GM20431 (cell line): ENCODE results near the gene PRB2.
"Not testable (repeated sequence)": the region's sequence is repeated elsewhere in the genome, so short reads cannot be mapped to it uniquely, and the experiment has no call there.

Source experiments
- in situ Hi-C: fragments of 300-500 bp; cut with MseI, MboI; formaldehyde crosslinking; loops from one replicate; pipeline ENCODE4 v1.15.0; 2020; ENCODE audit warnings: low sequenced_read_pairs; ENCODE audit not compliant: unreplicated experiment

Gene PRB2

GRCh38 chr12:11395467-11395866 lies at the start of gene PRB2:
Gene PRB2 (minus strand): TSS chr12:11395567. CDS start chr12:11395529, 38 bp downstream.
- in situ Hi-C loops = not testable (repeated sequence)

DNA sequence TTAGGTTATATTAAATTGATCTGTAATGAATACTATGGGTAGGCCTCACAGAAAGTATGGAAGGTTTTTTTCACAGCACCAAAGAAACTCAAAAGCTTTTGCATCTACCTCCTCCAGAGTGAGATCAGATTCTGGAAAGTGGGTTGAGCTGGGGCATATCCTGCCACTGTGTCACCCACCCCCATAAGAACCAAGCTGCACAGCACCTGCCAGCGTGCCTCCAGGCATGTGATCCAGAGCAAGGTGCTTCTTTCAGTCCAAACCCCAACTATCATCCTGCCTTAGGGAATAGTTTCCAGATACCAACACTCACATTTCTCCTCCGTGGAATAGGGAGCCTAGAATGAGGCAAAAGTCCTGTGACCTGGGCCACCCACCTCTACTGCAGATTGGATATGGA lies 42.6 kb upstream of the PRB2 start:
- in situ Hi-C loops = no loop called here

DNA sequence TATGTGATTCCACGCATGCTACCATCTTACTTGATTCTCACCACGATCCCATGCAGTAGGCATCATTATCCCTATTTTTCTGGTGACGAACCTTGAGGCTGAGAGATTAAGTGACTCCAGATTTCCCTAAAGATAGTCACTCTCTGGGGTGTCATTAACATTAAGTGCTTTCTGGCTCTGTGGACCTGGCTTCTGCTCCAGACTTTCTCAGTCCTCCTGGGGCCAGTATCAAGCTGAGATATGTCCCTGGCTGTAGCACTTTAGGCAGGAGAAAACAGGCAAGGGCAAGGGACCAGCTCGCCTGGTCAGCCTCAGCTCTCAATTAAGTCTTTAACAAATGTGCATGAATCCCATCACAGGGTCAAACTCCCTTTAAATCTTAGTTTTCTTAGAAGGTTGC lies 38.3 kb upstream of the PRB2 start:
- in situ Hi-C loops = no loop called here

DNA sequence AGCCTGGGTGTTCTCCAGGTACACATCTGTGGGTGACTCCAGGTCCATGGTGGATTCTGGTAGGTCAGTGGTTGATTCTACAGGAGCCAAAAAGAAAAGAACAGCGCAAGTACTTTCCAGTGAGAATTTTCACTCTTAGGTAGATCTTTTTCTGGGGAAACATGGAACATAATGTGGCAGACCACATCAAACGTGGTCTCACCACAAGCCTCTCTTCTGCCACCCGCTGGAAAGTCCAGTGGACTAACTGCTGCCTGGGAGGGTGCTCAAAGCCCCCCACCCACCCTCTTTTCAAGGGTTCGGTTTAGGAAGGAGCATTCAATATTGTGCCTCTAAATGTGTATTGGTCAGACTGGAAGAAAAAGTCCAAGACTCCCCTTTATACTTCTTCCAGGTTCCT lies 36.1 kb upstream of the PRB2 start:
- in situ Hi-C loops = no loop called here

DNA sequence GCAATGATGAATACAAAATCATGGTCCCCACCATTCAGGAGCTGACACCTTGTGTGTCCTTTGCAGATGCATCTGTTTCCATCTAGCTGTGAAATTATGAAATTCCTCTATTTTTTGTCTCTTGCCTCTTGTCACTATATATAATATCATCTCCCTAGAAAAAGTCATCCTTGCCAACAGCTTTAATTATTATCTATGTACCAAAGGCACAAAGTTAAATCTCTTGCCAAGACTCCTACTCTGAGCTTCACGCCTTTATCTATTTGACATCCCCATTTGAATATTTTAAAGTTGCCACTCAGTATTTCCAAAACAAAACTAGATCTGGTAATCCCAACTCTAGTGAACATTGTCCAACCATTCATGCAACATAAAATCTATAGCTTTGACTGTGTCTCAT lies 32.0 kb upstream of the PRB2 start:
- in situ Hi-C loops = no loop called here

DNA sequence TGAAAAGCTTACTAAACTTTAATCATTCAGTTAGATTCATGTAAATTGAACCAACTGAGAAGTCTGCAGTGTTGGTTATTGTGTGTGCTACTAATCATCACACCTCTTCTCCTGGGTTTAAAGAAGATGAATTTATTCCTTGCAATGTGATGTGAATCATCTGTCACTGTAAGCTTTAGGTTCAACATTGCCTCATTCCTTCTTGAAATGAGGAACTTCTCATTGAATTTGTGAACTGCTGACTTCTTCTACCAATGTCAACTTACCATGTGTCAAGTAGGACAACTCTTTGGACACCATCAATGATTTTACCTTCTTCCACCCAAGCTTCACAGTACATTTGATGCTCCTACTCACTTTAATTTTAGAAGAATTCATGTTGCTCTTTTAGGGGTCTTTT lies 17.4 kb upstream of the PRB2 start:
- in situ Hi-C loops = no loop called here

DNA sequence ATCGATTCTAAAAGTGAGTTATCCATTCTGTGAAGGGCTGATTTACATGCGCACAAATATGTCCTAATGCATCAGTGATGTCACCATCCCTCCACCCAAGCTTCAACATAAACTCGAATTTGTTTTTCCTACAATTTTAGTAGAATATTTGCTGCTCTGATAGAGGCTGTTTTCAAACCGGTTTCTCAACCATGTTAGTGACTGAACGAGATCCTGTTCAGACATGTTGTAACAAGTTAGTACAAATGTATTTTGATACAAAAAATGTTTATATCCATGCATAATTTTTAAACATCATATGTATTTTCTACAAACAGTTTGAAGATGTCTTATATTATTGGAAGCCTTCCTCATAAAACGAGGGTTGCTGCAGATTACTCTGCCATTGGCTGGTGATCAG lies 12.7 kb upstream of the PRB2 start:
- in situ Hi-C loops = no loop called here

- in situ Hi-C loops = no loop called here
These were observed 2.0 kb upstream of the PRB2 start for GRCh38 chr12:11397366-11397765.

GRCh38 chr12:11391456-11391855 lies 3.9 kb downstream of the PRB2 start:
- in situ Hi-C loops = not testable (repeated sequence)

- in situ Hi-C loops = not testable (repeated sequence)
These were observed 17.9 kb downstream of the PRB2 start for GRCh38 chr12:11377420-11377819.

DNA sequence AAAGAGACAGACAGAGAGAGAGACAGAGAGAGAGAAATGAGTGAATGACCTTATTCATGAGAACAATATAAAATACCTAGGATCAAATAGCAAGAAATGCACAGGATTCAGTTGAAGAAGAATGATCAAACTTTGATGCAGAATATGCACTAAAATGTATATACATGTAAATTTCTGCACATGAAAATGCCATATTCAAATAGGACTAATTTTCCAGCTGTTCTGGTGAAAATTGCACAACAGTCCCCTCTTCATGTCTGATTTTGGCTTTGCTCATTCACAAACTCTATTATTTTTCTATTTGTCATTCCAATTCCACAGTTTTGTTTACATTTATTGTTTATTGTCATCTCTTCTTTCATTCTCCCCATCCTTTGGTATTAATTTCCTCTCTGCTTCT lies 34.2 kb downstream of the PRB2 start:
- in situ Hi-C loops = no loop called here

DNA sequence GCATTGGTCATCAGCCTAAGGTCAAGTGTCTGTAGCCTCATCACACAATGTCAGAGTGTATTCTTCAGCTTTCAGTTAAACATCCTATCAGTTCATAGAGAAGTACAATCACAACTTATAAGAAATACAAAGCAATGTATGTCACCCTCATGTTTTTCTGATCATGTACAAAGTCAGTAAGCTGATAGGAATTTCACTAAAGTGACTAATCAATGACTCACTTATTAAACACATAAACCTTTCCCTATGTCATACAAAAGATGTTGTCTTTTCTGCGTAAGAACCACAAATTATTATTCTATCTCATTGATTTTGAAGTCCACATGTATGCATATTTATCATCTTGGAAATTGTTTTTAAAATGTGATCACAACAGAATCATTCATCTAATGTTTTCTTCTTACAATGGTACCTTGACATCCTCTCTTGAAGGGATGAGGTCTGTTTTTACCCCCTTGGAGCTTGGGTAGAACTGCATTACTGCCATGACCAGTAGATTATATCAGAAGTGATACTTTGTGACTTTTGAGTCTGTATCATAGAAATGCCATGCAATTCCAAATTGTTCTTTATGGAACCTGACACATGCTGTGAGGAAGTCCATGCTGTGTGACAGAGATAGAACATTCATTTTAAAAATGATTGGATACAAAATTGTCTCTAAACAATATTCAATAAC lies 35.0 kb downstream of the PRB2 start:
- in situ Hi-C loops = not testable (repeated sequence)

GRCh38 chr12:11351736-11352135 lies 43.6 kb downstream of the PRB2 start:
- in situ Hi-C loops = not testable (repeated sequence)

- in situ Hi-C loops = no loop called here
These were observed 46.9 kb downstream of the PRB2 start for GRCh38 chr12:11348439-11348838.

- in situ Hi-C loops = no loop called here
These were observed 47.6 kb downstream of the PRB2 start for GRCh38 chr12:11347810-11348209.

DNA sequence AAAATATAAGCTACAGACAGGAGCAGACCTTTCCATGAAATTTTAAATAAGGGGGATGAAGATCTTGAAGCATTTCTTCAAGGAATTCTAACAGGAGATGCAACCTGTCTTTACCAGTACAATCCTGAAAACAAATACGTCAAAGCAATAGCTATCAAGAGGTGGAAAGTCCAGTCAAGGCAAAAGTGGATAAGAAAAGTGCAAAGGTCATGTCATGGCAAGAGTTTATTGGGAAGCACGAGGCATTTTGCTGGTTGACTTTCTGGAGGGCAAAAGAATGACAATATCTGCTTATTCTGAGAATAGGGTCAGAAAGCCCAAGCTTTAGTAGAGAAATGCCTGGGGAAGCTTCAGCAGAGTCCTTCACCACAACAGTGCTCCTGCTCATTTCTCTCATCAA lies 50.9 kb downstream of the PRB2 start:
- in situ Hi-C loops = no loop called here
